Liver (tissue), 9 donors: Measurements from ENCODE around the gene IL1R2. TPM values are rescaled to one million over a fixed set of nuclear protein-coding genes. Genes with fewer than 3 reads are reported as not detected.

Experiments
- DNase-seq: peaks from one replicate; pipeline ENCODE4 v3.0.0-alpha.2; 2017; ENCODE audit warnings: low spot score
- H3K27ac ChIP-seq, 2 donors: one replicate each; pipeline ENCODE4 v1.7.0; 2013; ENCODE audit warnings: inconsistent platforms in 2 of 2, low read length in 2 of 2, control low read depth in 1 of 2, low read depth in 1 of 2, mild to moderate bottlenecking in 1 of 2
- H3K27me3 ChIP-seq, 4 donors: one replicate each; pipeline versions ENCODE4 v1.6.1 to v1.7.0; 2013; ENCODE audit warnings: low read length in 3 of 4, inconsistent platforms in 1 of 4, mild to moderate bottlenecking in 1 of 4, moderate library complexity in 1 of 4; ENCODE audit not compliant: control insufficient read depth in 4 of 4, insufficient read depth in 4 of 4
- H3K36me3 ChIP-seq, 4 donors: one replicate each; pipeline versions ENCODE4 v1.6.1 to v1.7.0; 2013; ENCODE audit warnings: low read length in 3 of 4, mild to moderate bottlenecking in 3 of 4, low read depth in 1 of 4, moderate library complexity in 1 of 4; ENCODE audit not compliant: control insufficient read depth in 4 of 4, insufficient read depth in 3 of 4
- H3K4me1 ChIP-seq, 4 donors: one replicate each; pipeline versions ENCODE4 v1.6.1 to v1.7.0; 2013; ENCODE audit warnings: low read length in 3 of 4, mild to moderate bottlenecking in 3 of 4, moderate library complexity in 1 of 4; ENCODE audit not compliant: control insufficient read depth in 4 of 4, insufficient read depth in 4 of 4
- H3K4me3 ChIP-seq, 3 donors: one replicate each; pipeline versions ENCODE4 v1.6.1 to v1.7.0; 2013; ENCODE audit warnings: low read length in 3 of 3, control low read depth in 1 of 3, low read depth in 1 of 3, mild to moderate bottlenecking in 1 of 3
- H3K9ac ChIP-seq, 2 donors: one replicate each; pipeline ENCODE4 v1.7.0; 2013; ENCODE audit warnings: low read length in 2 of 2, mild to moderate bottlenecking in 2 of 2, moderate library complexity in 2 of 2, control low read depth in 1 of 2, low read depth in 1 of 2
- H3K9me3 ChIP-seq, 4 donors: one replicate each; pipeline versions ENCODE4 v1.6.1 to v1.7.0; 2013; ENCODE audit warnings: low read length in 3 of 4; ENCODE audit not compliant: control insufficient read depth in 4 of 4
- EGR1 ChIP-seq, 2 donors: IDR thresholded peaks; 2 replicates each; pipeline ENCODE4 v1.6.1; 2016 to 2018; ENCODE audit warnings: antibody characterized with exemption in 2 of 2, low read depth in 2 of 2
- FOXA2 ChIP-seq: IDR thresholded peaks from 2 replicates; pipeline ENCODE4 v1.6.1; 2016; ENCODE audit warnings: antibody characterized with exemption
- GABPA ChIP-seq, 2 donors: IDR thresholded peaks in 1 of 2; conservative IDR thresholded peaks in 1 of 2; 2 replicates each; pipeline ENCODE4 v1.6.1; 2016; ENCODE audit warnings: antibody characterized with exemption in 2 of 2, mild to moderate bottlenecking in 1 of 2, moderate library complexity in 1 of 2
- HNF4A ChIP-seq, 2 donors: conservative IDR thresholded peaks; 2 replicates each; pipeline ENCODE4 v1.6.1; 2016; ENCODE audit warnings: antibody characterized with exemption in 2 of 2, mild to moderate bottlenecking in 2 of 2
- JUND ChIP-seq, 2 donors: IDR thresholded peaks; 2 replicates each; pipeline ENCODE4 v1.6.1; 2016; ENCODE audit warnings: antibody characterized with exemption in 2 of 2
- NR2F2 ChIP-seq: IDR thresholded peaks from 2 replicates; pipeline ENCODE4 v1.6.1; 2016; ENCODE audit warnings: antibody characterized with exemption
- RAD21 ChIP-seq, 2 donors: IDR thresholded peaks; 2 replicates each; pipeline ENCODE4 v1.6.1; 2016; ENCODE audit warnings: antibody characterized with exemption in 2 of 2, mild to moderate bottlenecking in 2 of 2
- RXRA ChIP-seq, 2 donors: IDR thresholded peaks; 2 replicates each; pipeline ENCODE4 v1.6.1; 2017 to 2018; ENCODE audit warnings: antibody characterized with exemption in 2 of 2, mild to moderate bottlenecking in 1 of 2
- SP1 ChIP-seq: IDR thresholded peaks from 2 replicates; pipeline ENCODE4 v1.6.1; 2018; ENCODE audit warnings: antibody characterized with exemption, mild to moderate bottlenecking
- YY1 ChIP-seq: IDR thresholded peaks from 2 replicates; pipeline ENCODE4 v1.6.1; 2016; ENCODE audit warnings: antibody characterized with exemption, mild to moderate bottlenecking
- WGBS: extraction: QIAGEN DNeasy Blood & Tissue Kit; methylation state at CpG from one replicate; pipeline ENCODE4 v1.1.7; 2013; 5-methylcytosine and 5-hydroxymethylcytosine counted together
- polyA plus RNA-seq, 2 donors: library from polyadenylated mRNA; stranded (reverse) in 1 of 2; unstranded in 1 of 2; fragments of 200-250 nt in 1 of 2; fragments of >200 nt in 1 of 2; fragmentation: Nextera tagmentation in 1 of 2; extraction: Ambion mirVana in 1 of 2; gene quantifications; one replicate each; pipeline versions ENCODE4 v1.2.1 to v1.2.3, GENCODE V29; 2013 to 2015
- total RNA-seq, 2 donors: library from RNA; depleted of rRNA; stranded (reverse); fragments of >200 nt; gene quantifications; one replicate each; pipeline ENCODE4 v1.2.3, GENCODE V29; 2014
- TF ChIP-seq, protein P1 (sequence below): IDR thresholded peaks from 2 replicates; pipeline ENCODE4 v1.6.1; 2016; ENCODE audit warnings: antibody characterized with exemption
- TF ChIP-seq, protein P2 (sequence below): fragments of 150-350 bp; IDR thresholded peaks from 2 replicates; pipeline ENCODE4 v1.5.1; 2017; ENCODE audit warnings: improper control_type of control experiment, low read depth, low read length; ENCODE audit not compliant: missing input control
- TF ChIP-seq, protein P3 (sequence below): IDR thresholded peaks from 2 replicates; pipeline ENCODE4 v1.6.1; 2016; ENCODE audit warnings: antibody characterized with exemption
- TF ChIP-seq, protein P4 (sequence below): IDR thresholded peaks from 2 replicates; pipeline ENCODE4 v1.6.1; 2016; ENCODE audit warnings: antibody characterized with exemption, mild to moderate bottlenecking
- donor health status: healthy.
- donor health status: healthy.
- donor health status: healthy.
- donor health status: healthy.
- donor health status: healthy.

The IL1R2 gene
- total and polyA plus RNA-seq, 4 donors, result 3.7 to 28.2 (median 7.3) TPM

DNA sequence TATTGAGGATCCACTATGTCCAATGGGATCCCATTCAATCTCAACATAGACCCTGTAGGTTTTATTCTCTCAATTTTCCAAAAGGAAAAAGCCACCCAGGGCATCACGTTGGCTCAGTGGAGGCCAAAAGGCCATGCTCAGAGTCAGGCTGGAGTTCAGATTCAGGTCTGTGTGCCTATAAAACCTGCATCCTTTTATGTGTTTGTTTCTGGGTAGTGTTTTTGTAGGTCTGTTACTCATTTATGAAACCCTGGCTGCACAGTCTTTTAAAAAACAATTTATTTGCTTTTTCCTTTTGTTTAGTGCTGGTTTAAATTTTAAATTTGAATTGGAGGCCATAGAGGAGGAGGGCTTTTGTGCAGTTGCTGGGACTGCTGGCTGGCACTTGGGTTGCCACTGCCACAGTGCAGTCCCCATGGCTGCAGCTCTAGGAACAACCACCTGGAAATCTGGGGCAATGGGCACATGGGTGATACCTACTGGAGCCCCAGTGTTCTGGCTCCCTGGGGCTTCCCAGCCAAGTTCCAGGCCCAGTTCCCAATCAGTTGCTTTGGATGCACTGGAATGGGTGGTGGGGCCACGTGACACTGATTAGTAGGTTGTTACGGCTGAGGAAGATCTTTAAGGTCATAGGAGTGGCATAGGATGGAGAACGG, 31.3 kb downstream of the IL1R2 start (continued):
- TF ChIP-seq, protein P1, sequence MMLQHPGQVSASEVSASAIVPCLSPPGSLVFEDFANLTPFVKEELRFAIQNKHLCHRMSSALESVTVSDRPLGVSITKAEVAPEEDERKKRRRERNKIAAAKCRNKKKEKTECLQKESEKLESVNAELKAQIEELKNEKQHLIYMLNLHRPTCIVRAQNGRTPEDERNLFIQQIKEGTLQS, result no peak

DNA sequence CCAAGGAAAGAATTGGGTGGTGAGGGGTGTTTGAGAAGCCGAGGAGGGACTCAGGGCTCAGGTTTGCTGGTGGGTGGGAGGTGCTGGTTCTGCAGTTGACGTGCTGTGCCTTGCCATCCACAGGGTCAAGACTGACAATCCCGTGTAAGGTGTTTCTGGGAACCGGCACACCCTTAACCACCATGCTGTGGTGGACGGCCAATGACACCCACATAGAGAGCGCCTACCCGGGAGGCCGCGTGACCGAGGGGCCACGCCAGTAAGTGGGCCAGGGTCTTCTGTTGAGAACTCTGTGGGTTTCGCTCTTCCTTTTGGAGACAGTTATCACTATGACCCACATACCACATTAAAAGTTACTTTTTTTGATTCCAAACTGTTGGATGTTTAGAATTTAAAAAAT, 32.6 kb downstream of the IL1R2 start:
- DNase-seq, result no peak
- Histone ChIP-seq H3K9me3 (no peaks in the 10 kb centered on the region), H3K9ac (no peak overlapping the region), H3K27me3 (no peaks in the 10 kb centered on the region), H3K4me1 (peaks cover 6 to 19% (median 13%) of the 10 kb centered on the region in 4 donors), H3K27ac (peak overlapping the region in 1 of 2 donors; percentile 40), H3K36me3 (no peaks in the 10 kb centered on the region), H3K4me3 (no peak overlapping the region)
- 98% methylated on average over 12 of the region's 12 CpGs for WGBS
- TF ChIP-seq, protein P2, sequence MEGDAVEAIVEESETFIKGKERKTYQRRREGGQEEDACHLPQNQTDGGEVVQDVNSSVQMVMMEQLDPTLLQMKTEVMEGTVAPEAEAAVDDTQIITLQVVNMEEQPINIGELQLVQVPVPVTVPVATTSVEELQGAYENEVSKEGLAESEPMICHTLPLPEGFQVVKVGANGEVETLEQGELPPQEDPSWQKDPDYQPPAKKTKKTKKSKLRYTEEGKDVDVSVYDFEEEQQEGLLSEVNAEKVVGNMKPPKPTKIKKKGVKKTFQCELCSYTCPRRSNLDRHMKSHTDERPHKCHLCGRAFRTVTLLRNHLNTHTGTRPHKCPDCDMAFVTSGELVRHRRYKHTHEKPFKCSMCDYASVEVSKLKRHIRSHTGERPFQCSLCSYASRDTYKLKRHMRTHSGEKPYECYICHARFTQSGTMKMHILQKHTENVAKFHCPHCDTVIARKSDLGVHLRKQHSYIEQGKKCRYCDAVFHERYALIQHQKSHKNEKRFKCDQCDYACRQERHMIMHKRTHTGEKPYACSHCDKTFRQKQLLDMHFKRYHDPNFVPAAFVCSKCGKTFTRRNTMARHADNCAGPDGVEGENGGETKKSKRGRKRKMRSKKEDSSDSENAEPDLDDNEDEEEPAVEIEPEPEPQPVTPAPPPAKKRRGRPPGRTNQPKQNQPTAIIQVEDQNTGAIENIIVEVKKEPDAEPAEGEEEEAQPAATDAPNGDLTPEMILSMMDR, result no peak
- TF ChIP-seq GABPA (IDR thresholded peaks at IDR 0.05 in 1 of 2, conservative IDR thresholded peaks at IDR 0.05 in 1 of 2) (no peak), RXRA (IDR thresholded peaks at IDR 0.05) (no peak), FOXA2 (no peak), RAD21 (IDR thresholded peaks at IDR 0.05) (no peak), YY1 (no peak)
- TF ChIP-seq, protein P3, sequence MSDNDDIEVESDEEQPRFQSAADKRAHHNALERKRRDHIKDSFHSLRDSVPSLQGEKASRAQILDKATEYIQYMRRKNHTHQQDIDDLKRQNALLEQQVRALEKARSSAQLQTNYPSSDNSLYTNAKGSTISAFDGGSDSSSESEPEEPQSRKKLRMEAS, result no peak

DNA sequence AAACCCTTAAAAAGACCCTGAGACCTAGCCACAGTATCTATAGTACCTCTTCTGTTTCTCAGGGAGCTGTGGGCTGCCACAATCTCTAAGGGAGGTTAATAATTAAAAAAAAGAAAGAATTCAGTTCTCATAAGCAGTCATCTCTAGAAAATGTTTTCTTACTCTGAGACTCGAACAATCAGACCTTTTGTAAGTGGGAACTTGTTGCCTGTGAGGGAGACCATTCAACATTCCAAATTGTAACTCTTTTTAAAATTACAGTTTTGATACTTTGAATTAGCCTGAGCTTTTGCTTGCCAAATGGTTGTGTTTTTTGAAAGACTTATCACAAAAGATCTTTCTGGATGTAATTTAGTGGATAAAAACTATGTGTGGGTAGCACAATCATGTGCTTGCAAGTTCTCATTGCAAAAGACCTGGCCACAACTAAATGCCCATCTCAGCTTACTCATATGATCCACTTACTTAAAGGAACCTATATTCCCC, 33.3 kb downstream of the IL1R2 start:
- Histone ChIP-seq H3K9ac (no peak overlapping the region), H3K27ac (peak overlapping the region; percentile 56 to 63)
- 42% methylated on average over 1 of the region's 1 CpG for WGBS

More for the DNA sequence above, 33.3 kb downstream of the IL1R2 start:
- H3K4me3 ChIP-seq, result no peak overlapping the region
- no peaks in the 10 kb centered on the region for H3K36me3 ChIP-seq
- TF ChIP-seq, protein P2, result no peak
- TF ChIP-seq HNF4A (conservative IDR thresholded peaks at IDR 0.05), result no peak
- TF ChIP-seq RXRA (IDR thresholded peaks at IDR 0.05), result no peak
- no peak for TF ChIP-seq GABPA (IDR thresholded peaks at IDR 0.05 in 1 of 2, conservative IDR thresholded peaks at IDR 0.05 in 1 of 2)
- no peak for TF ChIP-seq EGR1 (IDR thresholded peaks at IDR 0.05; ENCODE audit: low read depth in 2 of 2)
- TF ChIP-seq, protein P4, sequence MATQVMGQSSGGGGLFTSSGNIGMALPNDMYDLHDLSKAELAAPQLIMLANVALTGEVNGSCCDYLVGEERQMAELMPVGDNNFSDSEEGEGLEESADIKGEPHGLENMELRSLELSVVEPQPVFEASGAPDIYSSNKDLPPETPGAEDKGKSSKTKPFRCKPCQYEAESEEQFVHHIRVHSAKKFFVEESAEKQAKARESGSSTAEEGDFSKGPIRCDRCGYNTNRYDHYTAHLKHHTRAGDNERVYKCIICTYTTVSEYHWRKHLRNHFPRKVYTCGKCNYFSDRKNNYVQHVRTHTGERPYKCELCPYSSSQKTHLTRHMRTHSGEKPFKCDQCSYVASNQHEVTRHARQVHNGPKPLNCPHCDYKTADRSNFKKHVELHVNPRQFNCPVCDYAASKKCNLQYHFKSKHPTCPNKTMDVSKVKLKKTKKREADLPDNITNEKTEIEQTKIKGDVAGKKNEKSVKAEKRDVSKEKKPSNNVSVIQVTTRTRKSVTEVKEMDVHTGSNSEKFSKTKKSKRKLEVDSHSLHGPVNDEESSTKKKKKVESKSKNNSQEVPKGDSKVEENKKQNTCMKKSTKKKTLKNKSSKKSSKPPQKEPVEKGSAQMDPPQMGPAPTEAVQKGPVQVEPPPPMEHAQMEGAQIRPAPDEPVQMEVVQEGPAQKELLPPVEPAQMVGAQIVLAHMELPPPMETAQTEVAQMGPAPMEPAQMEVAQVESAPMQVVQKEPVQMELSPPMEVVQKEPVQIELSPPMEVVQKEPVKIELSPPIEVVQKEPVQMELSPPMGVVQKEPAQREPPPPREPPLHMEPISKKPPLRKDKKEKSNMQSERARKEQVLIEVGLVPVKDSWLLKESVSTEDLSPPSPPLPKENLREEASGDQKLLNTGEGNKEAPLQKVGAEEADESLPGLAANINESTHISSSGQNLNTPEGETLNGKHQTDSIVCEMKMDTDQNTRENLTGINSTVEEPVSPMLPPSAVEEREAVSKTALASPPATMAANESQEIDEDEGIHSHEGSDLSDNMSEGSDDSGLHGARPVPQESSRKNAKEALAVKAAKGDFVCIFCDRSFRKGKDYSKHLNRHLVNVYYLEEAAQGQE, result no peak
- TF ChIP-seq JUND (IDR thresholded peaks at IDR 0.05), result no peak
- no peak for TF ChIP-seq SP1
- TF ChIP-seq NR2F2, result no peak
- no peaks in the 10 kb centered on the region for H3K27me3 ChIP-seq
- DNase-seq, result no peak
- H3K4me1 ChIP-seq, result peaks cover 6 to 19% (median 13%) of the 10 kb centered on the region in 4 donors
- H3K9me3 ChIP-seq, result no peaks in the 10 kb centered on the region
